ENCODE data around the gene ZNF445. TPM values are rescaled to one million over a fixed set of nuclear protein-coding genes. Genes with fewer than 3 reads are reported as not detected.

Gene ZNF445
- total RNA-seq, 1 donor from 2014 or later, result 31.5 TPM

GRCh38 chr3:44499149-44499898 is 21.9 kb upstream of the ZNF445 start:
- no peaks in the 10 kb centered on the region for H3K4me1 Mint-ChIP-seq (ENCODE audit: unreplicated experiment)
- peaks cover 3% of the 10 kb centered on the region for H3K27me3 Mint-ChIP-seq (ENCODE audit: unreplicated experiment)
- H3K4me3 Mint-ChIP-seq (ENCODE audit: unreplicated experiment), result peak overlapping the region; percentile 84
- DNase-seq (ENCODE audit: low spot score), result no peak
- H3K36me3 Mint-ChIP-seq (ENCODE audit: low read depth, unreplicated experiment), result peaks cover 73% of the 10 kb centered on the region
- no peak overlapping the region for H3K27ac Mint-ChIP-seq (ENCODE audit: unreplicated experiment)
- peaks cover 22% of the 10 kb centered on the region for H3K9me3 Mint-ChIP-seq (ENCODE audit: unreplicated experiment)
- TF ChIP-seq CTCF (IDR thresholded peaks at IDR 0.05; ENCODE audit: unreplicated experiment), result no peak

- no peak for TF ChIP-seq CTCF (IDR thresholded peaks at IDR 0.05; ENCODE audit: unreplicated experiment)
- Mint-ChIP-seq H3K9me3 (ENCODE audit: unreplicated experiment) (peaks cover 21% of the 10 kb centered on the region), H3K4me1 (ENCODE audit: unreplicated experiment) (no peaks in the 10 kb centered on the region), H3K36me3 (ENCODE audit: low read depth, unreplicated experiment) (peaks cover 69% of the 10 kb centered on the region), H3K27me3 (ENCODE audit: unreplicated experiment) (peaks cover 1% of the 10 kb centered on the region), H3K27ac (ENCODE audit: unreplicated experiment) (no peak overlapping the region), H3K4me3 (ENCODE audit: unreplicated experiment) (no peak overlapping the region)
- DNase-seq (ENCODE audit: low spot score), result no peak
These were observed 18.4 kb upstream of the ZNF445 start for GRCh38 chr3:44495636-44496415.

GRCh38 chr3:44492496-44492895 is 15.0 kb upstream of the ZNF445 start:
- DNase-seq (ENCODE audit: low spot score), result no peak
- no peaks in the 10 kb centered on the region for H3K27me3 Mint-ChIP-seq (ENCODE audit: unreplicated experiment)
- no peak overlapping the region for H3K27ac Mint-ChIP-seq (ENCODE audit: unreplicated experiment)
- peaks cover 42% of the 10 kb centered on the region for H3K36me3 Mint-ChIP-seq (ENCODE audit: low read depth, unreplicated experiment)
- H3K4me1 Mint-ChIP-seq (ENCODE audit: unreplicated experiment), result no peaks in the 10 kb centered on the region
- no peak for TF ChIP-seq CTCF (IDR thresholded peaks at IDR 0.05; ENCODE audit: unreplicated experiment)
- no peaks in the 10 kb centered on the region for H3K9me3 Mint-ChIP-seq (ENCODE audit: unreplicated experiment)
- no peak overlapping the region for H3K4me3 Mint-ChIP-seq (ENCODE audit: unreplicated experiment)

- Mint-ChIP-seq H3K27me3 (ENCODE audit: unreplicated experiment) (peaks cover 1% of the 10 kb centered on the region), H3K27ac (ENCODE audit: unreplicated experiment) (no peak overlapping the region), H3K4me1 (ENCODE audit: unreplicated experiment) (no peaks in the 10 kb centered on the region), H3K4me3 (ENCODE audit: unreplicated experiment) (no peak overlapping the region), H3K9me3 (ENCODE audit: unreplicated experiment) (no peaks in the 10 kb centered on the region), H3K36me3 (ENCODE audit: low read depth, unreplicated experiment) (no peaks in the 10 kb centered on the region)
- DNase-seq (ENCODE audit: low spot score), result no peak
- TF ChIP-seq CTCF (IDR thresholded peaks at IDR 0.05; ENCODE audit: unreplicated experiment), result no peak
These were observed 5.3 kb upstream of the ZNF445 start for GRCh38 chr3:44482721-44483120.

- H3K9me3 Mint-ChIP-seq (ENCODE audit: unreplicated experiment), result no peaks in the 10 kb centered on the region
- peaks cover 1% of the 10 kb centered on the region for H3K27me3 Mint-ChIP-seq (ENCODE audit: unreplicated experiment)
- peaks cover 3% of the 10 kb centered on the region for H3K36me3 Mint-ChIP-seq (ENCODE audit: low read depth, unreplicated experiment)
- DNase-seq (ENCODE audit: low spot score), result no peak
- TF ChIP-seq CTCF (IDR thresholded peaks at IDR 0.05; ENCODE audit: unreplicated experiment), result no peak
- peak overlapping the region; percentile 94 for H3K4me3 Mint-ChIP-seq (ENCODE audit: unreplicated experiment)
- peak overlapping the region; percentile 26 for H3K27ac Mint-ChIP-seq (ENCODE audit: unreplicated experiment)
- peaks cover 11% of the 10 kb centered on the region for H3K4me1 Mint-ChIP-seq (ENCODE audit: unreplicated experiment)
These were observed 1.2 kb upstream of the ZNF445 start for GRCh38 chr3:44478606-44479094.
